ENCODE measurements around the gene CTAGE4.
"Not testable (repeated sequence)": the region's sequence is repeated elsewhere in the genome, so short reads cannot be mapped to it uniquely, and the experiment has no call there.

The CTAGE4 gene, protein sequence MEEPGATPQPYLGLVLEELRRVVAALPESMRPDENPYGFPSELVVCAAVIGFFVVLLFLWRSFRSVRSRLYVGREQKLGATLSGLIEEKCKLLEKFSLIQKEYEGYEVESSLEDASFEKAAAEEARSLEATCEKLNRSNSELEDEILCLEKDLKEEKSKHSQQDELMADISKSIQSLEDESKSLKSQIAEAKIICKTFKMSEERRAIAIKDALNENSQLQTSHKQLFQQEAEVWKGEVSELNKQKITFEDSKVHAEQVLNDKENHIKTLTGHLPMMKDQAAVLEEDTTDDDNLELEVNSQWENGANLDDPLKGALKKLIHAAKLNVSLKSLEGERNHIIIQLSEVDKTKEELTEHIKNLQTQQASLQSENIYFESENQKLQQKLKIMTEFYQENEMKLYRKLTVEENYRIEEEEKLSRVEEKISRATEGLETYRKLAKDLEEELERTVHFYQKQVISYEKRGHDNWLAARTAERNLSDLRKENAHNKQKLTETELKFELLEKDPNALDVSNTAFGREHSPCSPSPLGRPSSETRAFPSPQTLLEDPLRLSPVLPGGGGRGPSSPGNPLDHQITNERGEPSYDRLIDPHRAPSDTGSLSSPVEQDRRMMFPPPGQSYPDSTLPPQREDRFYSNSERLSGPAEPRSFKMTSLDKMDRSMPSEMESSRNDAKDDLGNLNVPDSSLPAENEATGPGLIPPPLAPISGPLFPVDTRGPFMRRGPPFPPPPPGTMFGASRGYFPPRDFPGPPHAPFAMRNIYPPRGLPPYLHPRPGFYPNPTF

DNA sequence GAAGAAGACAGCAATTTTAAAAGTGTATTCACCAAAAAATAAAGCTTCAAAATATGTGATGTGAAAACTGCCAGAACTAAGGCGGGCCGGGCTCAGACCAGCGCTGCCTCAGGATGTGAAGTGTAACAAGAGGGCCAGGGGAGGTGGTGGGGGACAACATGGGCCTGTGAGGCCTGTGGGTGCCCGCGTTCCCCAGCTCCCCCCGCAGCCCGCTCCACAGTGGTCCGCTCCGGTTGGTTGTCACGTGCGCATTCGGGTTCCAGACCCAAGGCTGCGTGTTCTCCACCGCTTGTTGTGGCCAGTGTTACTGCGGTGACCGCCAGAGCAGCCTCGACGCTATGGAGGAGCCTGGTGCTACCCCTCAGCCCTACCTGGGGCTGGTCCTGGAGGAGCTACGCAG lies at the start of gene CTAGE4:
Gene CTAGE4 (plus strand): TSS at position 301 of the 400 bp plus-strand sequence. CDS start 38 bp downstream, at position 339.
- DNase-seq: not testable (repeated sequence)

- no peak for DNase-seq
Measured at GRCh38 chr7:144134116-144134515, 49.1 kb upstream of the CTAGE4 start.

DNA sequence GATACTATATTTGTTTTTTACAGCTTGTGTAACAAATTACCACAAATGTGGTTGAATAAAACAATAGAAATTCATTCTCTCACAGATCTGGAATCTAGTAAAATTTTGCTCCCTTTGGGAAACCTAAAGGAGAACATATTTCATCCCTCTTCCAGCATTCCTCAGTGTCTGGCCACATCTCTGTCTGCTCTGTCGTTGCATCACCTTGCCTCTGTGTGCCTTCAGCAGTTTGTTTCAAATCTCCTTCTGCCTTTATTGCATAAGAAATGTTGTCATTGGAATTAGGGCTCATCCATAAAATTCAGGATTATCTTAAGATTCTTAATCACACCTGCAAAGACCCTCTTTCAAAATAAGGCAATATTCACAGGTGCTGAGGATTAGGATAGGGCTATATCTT lies 45.8 kb upstream of the CTAGE4 start:
- no peak for DNase-seq

- no peak for DNase-seq
Measured at GRCh38 chr7:144142187-144142586, 41.1 kb upstream of the CTAGE4 start.

GRCh38 chr7:144144426-144144825 lies 38.8 kb upstream of the CTAGE4 start:
- DNase-seq: no peak

- DNase-seq: no peak
Measured at GRCh38 chr7:144148224-144148827, 34.9 kb upstream of the CTAGE4 start.

DNA sequence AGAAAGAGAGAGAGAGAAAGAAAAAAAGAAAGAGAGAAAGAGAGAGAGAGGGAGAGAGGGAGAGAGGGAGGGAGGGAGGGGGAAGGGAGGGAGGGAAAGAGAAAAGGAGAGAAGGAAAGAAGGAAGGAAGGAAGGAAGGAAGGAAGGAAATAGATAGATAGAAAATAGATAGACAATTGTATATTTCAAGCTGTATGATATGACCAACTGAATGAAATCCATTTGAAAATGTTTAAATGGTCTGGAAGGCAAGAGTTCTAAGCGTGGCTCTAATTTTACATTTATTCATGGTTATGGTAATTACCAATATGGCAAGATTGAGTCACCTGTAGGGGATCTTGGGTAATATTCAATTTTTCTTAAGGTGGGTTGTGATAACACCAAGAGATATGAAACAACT lies 24.4 kb upstream of the CTAGE4 start:
- no peak for DNase-seq

GRCh38 chr7:144164784-144165183 lies 18.5 kb upstream of the CTAGE4 start:
- DNase-seq: no peak

DNA sequence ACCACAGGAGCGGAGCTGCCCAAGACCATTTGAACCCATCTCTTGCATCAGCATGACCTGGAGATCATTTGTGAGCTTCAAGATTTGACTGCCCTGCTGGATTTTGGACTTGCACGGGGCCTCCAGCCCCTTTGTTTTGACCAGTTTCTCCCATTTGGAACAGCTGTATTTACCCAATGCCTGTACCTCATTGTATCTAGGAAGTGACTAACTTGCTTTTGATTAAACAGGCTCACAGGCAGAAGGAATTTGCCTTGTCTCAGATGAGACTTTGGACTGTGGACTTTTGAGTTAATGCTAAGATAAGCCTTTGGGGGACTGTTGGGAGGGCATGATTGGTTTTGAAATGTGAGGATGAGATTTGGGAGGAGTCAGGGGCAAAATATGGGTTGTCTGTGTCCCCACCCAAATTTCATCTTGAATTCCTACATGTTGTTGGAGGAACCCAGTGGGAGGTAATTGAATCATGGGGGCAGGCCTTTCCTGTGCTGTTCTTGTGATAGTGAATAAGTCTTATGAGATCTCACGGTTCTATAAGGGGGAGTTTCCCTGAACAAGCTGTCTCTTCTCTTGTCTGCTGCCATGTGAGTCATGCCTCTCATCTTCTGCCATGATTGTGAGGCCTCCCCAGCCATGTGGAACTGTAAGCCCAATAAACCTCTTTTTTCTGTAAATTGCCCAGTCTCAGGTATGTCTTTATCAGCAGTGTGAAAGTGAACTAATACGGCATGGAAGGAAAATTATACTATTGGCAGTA lies 11.5 kb upstream of the CTAGE4 start:
- DNase-seq: not testable (repeated sequence)

- DNase-seq: no peak
Measured at GRCh38 chr7:144174613-144175012, 8.7 kb upstream of the CTAGE4 start.

DNA sequence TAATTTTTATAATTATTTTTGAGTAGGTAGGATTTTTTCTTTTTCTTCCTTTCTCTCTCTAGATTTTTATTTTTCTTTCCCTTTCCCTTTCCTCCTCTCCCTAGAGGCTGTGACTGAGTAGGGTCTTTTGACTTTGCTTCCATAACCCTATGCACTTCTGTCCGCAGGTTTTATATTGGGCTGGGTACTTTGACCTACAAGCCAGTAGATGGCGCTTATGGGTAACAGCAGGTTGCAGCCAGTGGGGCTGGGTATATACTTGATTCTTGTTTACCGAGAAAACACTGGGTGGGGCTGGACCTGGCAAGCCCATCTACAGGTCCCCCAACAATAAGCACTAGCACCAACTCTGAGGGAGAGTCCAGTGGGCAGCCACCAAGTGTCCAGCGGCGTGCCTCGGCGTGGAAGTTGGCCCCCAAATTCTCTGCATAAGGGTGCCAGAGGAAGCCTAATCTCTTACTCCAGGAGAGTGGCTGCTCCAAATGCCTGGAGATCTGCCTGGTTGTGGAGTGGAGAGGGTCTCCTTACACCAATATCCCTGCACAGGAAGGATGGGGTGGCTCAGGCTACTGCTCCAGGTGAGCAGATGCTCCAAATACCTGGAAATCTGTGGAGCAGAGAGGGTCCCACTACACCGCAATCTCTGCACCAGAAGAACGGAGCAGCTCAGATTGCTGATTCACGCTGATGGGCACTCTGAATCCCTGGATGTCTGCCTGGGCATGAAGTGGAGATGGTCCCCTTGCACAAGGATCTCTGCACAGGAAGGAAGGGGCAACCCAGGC lies 4.7 kb upstream of the CTAGE4 start:
- peak; percentile 4 for DNase-seq

DNA sequence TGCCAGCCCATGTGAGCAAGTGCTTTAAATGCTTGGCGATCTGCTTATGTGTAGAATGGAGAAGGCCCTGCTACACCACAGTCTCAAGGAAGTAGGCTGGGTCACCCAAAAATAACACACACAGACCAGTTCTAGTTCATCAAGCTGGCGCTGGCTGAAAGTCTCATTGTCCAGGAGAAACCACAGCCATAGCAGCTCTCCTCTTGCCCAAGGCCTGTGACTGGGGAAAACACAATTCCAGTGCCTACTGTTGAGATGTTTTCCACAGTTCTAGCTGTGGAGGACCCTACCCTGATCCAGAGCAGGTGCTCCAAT lies 4.1 kb upstream of the CTAGE4 start:
- not testable (repeated sequence) for DNase-seq

DNA sequence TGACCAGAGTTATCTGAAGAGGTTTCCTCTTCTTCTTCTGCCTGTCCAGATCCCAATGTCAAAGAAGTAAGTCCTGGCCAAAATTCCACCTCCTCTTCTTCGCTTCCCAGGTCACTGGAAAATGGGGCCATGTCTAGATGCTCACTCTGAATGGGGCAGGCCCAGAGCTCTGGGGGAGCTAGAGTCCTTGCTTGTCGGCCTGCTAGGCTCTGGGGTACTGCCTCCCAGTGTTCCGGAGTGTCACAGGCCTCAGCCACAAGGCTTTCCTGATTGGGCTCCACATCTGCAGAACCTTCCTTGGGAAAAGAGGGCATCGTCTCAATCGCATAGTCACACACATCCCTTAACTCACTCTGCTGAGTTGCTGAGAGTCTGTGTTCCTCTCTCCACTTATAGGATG lies 4.6 kb downstream of the CTAGE4 start:
- not testable (repeated sequence) for DNase-seq

DNA sequence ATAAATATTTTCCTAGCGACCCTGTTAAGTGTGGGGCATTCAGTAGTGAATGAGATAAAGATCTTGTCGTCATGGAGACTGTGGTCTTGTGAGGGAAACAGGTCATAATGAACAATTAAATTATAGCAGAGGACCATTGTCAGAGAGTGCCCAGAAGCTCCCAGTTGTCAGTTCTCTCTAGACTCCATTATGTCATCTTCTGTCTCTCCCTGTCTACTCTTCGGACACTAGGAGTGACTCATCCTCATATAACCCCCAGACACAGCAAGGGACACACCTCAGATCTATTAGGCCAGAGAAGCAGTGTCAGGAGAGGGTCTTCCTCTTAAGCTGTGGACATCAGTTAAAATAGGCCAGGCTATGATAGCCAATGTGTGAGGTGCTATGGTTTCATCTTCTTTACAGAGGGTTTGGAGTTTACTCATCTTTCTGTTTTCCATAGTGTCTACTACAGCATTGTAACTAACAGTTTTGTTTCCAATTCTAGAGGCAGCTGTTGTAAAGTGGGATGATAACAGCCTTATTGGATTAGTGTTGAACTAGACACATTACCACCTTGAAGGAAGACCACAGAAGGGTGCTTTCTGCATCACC lies 5.4 kb downstream of the CTAGE4 start:
- DNase-seq: not testable (repeated sequence)

GRCh38 chr7:144193782-144194181 lies 10.5 kb downstream of the CTAGE4 start:
- not testable (repeated sequence) for DNase-seq

DNA sequence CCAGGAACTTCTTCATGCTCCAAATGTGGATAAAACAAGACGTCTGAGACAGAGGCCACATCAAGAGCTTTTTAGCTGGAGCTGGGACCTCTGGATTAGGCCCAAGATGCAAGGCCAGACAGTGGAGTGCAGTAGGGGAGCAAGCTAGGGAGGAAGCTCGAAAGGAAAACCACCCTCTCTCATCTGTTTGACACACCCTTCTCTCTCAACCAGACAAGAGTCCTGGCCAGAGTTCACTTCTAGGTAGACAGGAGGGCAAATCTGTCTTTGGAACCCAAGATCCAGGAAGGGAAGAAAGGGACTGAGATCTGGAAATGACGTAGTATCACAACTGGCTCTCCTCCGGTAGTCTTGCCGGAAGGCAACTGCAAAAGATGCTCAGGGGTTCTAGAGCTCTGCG lies 11.2 kb downstream of the CTAGE4 start:
- not testable (repeated sequence) for DNase-seq

DNA sequence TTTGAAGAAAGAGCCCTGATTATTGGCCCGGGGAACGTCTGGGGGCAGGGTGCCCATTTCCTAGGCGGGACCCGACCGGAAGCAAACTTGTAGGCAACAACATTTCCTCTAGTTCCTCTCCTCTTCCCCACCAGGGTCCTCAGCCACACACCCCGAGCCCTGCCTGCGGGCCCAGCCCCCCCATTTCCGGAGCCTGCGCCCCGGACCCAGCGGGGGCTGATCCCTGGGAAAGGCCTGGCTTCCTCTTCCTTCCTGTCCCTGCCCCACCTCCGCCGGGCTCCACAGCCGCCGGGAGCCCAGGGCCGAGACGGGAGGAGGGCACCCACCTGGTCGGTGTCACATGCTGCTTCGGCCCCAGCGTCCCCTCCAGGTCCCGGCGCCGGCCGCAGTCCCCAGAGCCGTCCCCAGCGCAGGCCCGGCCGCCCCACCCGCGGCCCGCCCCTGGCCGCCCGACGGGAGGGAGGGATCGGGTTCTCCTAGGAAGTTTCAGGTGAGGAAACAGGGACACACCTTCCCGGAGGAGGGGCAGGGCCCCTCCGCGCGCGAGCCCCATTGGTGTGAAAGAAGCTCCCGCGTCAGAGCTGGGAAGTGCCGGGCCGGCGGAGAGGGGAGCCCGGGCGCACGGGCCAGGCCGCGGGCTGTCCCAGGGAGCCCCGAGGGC lies 12.1 kb downstream of the CTAGE4 start, which contains the start of gene ARHGEF35:
Gene ARHGEF35 (minus strand): TSS at position 622 of the 661 bp plus-strand sequence. CDS start 7,450 bp downstream, outside the sequence.
- not testable (repeated sequence) for DNase-seq

- not testable (repeated sequence) for DNase-seq
Measured at GRCh38 chr7:144198934-144199333, 15.7 kb downstream of the CTAGE4 start.

- DNase-seq: not testable (repeated sequence)
Measured at GRCh38 chr7:144201978-144202377, 18.7 kb downstream of the CTAGE4 start.

GRCh38 chr7:144203086-144203485 lies 19.8 kb downstream of the CTAGE4 start:
- not testable (repeated sequence) for DNase-seq

DNA sequence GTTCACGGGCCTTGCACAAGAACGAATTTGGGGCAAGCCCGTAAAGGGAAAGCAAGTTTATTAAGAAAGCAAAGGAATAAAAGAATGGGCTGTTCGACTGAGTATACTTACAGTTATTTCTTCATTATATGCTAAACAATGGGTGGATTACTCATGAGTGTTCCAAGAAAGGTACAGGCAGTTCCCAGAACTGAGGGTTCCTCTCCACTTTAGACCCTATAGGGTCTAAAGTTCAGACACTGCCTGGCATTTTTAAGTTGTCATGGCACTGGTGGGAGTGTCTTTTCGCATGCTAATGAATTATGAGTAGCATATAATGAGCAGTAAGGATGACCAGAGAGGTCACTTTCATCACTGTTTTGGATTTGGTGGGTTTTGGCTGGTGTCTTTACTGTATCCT lies 22.0 kb downstream of the CTAGE4 start:
- not testable (repeated sequence) for DNase-seq
